RKO (cell line): ENCODE data around the gene POLR2L.

Source experiments
- DNase-seq: peaks from one replicate; pipeline ENCODE4 v3.0.0-alpha.2; 2016; ENCODE audit warnings: low spot score

The POLR2L gene

GRCh38 chr11:810040-810567 lies 32.2 kb downstream of the POLR2L start:
- no peak for DNase-seq

- peak; percentile 97 for DNase-seq
These were observed 32.9 kb downstream of the POLR2L start, which contains the start of gene RPLP2 for GRCh38 chr11:809287-810039. RPLP2 (plus strand) TSS chr11:809967; CDS start chr11:810235, 268 bp downstream.

GRCh38 chr11:808427-809286 lies 33.7 kb downstream of the POLR2L start:
- DNase-seq = no peak

- peak; percentile 63 for DNase-seq
These were observed 37.7 kb downstream of the POLR2L start for GRCh38 chr11:804599-804964.

GRCh38 chr11:803770-804598 lies 38.3 kb downstream of the POLR2L start:
- DNase-seq = no peak

- no peak for DNase-seq
These were observed 38.9 kb downstream of the POLR2L start for GRCh38 chr11:803467-803742.

- DNase-seq = no peak
These were observed 39.4 kb downstream of the POLR2L start for GRCh38 chr11:802693-803466.

GRCh38 chr11:802018-802617 lies 40.2 kb downstream of the POLR2L start:
- DNase-seq = no peak

- no peak for DNase-seq
These were observed 41.1 kb downstream of the POLR2L start for GRCh38 chr11:801097-801780.

- no peak for DNase-seq
These were observed 41.9 kb downstream of the POLR2L start for GRCh38 chr11:800473-800872.

GRCh38 chr11:799641-800316 lies 42.5 kb downstream of the POLR2L start:
- no peak for DNase-seq

- peak; percentile 82 for DNase-seq
These were observed 44.1 kb downstream of the POLR2L start, which contains the start of gene SLC25A22 for GRCh38 chr11:798093-798713. SLC25A22 (minus strand) TSS chr11:798281; CDS start chr11:795006, 3,275 bp downstream.

- peak; percentile 89 for DNase-seq
These were observed 44.8 kb downstream of the POLR2L start for GRCh38 chr11:797296-798092.

- DNase-seq = peak; percentile 29
These were observed 45.6 kb downstream of the POLR2L start for GRCh38 chr11:796565-797295.

GRCh38 chr11:795634-796564 lies 46.4 kb downstream of the POLR2L start:
- DNase-seq = peak; percentile 95

- peak; percentile 38 for DNase-seq
These were observed 47.3 kb downstream of the POLR2L start for GRCh38 chr11:794766-795633.
